ENCODE data around the gene ZFP91. TPM values are rescaled to one million over a fixed set of nuclear protein-coding genes. Genes with fewer than 3 reads are reported as not detected.

Gene ZFP91
- 10 to 100 TPM; 45.0 to 47.7 (median 47.2) TPM for total RNA-seq

- TF ChIP-seq EP300 (IDR thresholded peaks at IDR 0.05) (peak in 1 of 2 donors; percentile 91), POLR2A (IDR thresholded peaks at IDR 0.05) (peak; percentile 57 to 81), CTCF (IDR thresholded peaks at IDR 0.05) (peak in 2 of 5 experiments; percentile 37 to 46)
- H3K9me3 ChIP-seq, result no peaks in the 10 kb centered on the region
- H3K27ac ChIP-seq, result peak within 1 kb of the TSS; percentile 99 to 100 (median 100)
- H3K4me1 ChIP-seq, result peaks cover 0 to 72% (median 49%) of the 10 kb centered on the region in 4 donors
- DNase-seq (ENCODE audit: low spot score in 2 of 2), result peak; percentile 97 to 98
- H3K27me3 ChIP-seq, result no peaks in the 10 kb centered on the region
- WGBS, 2 donors, result 0 to 2% methylated on average over 31 to 37 of the region's 51 CpGs
- peak within 1 kb of the TSS; percentile 88 to 100 (median 98) for H3K4me3 ChIP-seq
- no peaks in the 10 kb centered on the region for H3K36me3 ChIP-seq
Measured at GRCh38 chr11:58578635-58579191, at the start of gene ZFP91. TSS of gene ZFP91 (plus strand) at chr11:58579063. CDS start at chr11:58579282, 219 bp downstream.

- Histone ChIP-seq H3K9me3 (no peaks in the 10 kb centered on the region), H3K27me3 (no peaks in the 10 kb centered on the region), H3K36me3 (peaks cover 0 to 68% (median 9%) of the 10 kb centered on the region in 3 donors), H3K4me1 (no peaks in the 10 kb centered on the region), H3K4me3 (no peak overlapping the region), H3K27ac (no peak overlapping the region)
- no peak for DNase-seq (ENCODE audit: low spot score in 2 of 2)
- TF ChIP-seq POLR2A (IDR thresholded peaks at IDR 0.05), result no peak
- TF ChIP-seq EP300 (IDR thresholded peaks at IDR 0.05), result no peak
- TF ChIP-seq CTCF (IDR thresholded peaks at IDR 0.05), result no peak
- WGBS, 2 donors, result 91 to 92% methylated on average over 3 of the region's 3 CpGs
Measured at GRCh38 chr11:58530236-58530635, 48.6 kb upstream of the ZFP91 start.

DNA sequence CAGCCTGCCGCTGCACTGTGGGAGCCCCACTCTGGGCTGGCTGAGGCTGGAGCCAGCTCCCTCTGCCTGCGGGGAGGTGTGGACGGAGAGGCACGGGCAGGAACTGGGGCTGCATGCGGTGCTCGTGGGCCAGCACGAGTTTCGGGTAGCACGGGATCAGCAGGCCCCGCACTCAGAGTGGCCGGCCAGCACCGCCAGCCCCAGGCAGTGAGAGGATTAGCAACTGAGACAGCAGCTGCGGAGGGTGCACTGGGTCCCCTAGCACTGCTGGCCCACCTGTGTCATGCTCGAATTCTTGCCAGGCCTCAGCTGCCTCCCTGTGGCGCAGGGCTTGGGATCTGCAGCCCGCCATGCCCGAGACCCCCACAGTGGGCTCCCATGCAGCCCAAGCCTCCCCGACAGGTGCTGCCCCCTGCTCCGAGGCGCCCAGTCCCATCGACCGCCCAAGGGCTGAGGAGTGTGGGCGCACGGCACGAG lies 47.0 kb upstream of the ZFP91 start:
- no peak for TF ChIP-seq POLR2A (IDR thresholded peaks at IDR 0.05)
- no peak for TF ChIP-seq EP300 (IDR thresholded peaks at IDR 0.05)
- TF ChIP-seq CTCF (IDR thresholded peaks at IDR 0.05), result no peak
- H3K27ac ChIP-seq, result no peak overlapping the region
- peaks cover 0 to 74% (median 9%) of the 10 kb centered on the region in 3 donors for H3K36me3 ChIP-seq
- WGBS, 2 donors, result 97 to 98% methylated on average over 19 to 23 of the region's 25 CpGs
- H3K27me3 ChIP-seq, result no peaks in the 10 kb centered on the region
- no peak for DNase-seq (ENCODE audit: low spot score in 2 of 2)
- no peak overlapping the region for H3K4me3 ChIP-seq
- H3K4me1 ChIP-seq, result no peaks in the 10 kb centered on the region
- H3K9me3 ChIP-seq, result peaks cover 0 to 8% (median 2%) of the 10 kb centered on the region in 4 donors

- no peak for TF ChIP-seq EP300 (IDR thresholded peaks at IDR 0.05)
- TF ChIP-seq POLR2A (IDR thresholded peaks at IDR 0.05), result no peak
- no peak for TF ChIP-seq CTCF (IDR thresholded peaks at IDR 0.05)
- Histone ChIP-seq H3K36me3 (peaks cover 0 to 87% (median 17%) of the 10 kb centered on the region in 3 donors), H3K4me3 (no peak overlapping the region), H3K27me3 (no peaks in the 10 kb centered on the region), H3K9me3 (no peaks in the 10 kb centered on the region), H3K27ac (no peak overlapping the region), H3K4me1 (no peaks in the 10 kb centered on the region)
- WGBS, 2 donors, result 83 to 88% methylated on average over 1 of the region's 1 CpG
- DNase-seq (ENCODE audit: low spot score in 2 of 2), result no peak
Measured at GRCh38 chr11:58546841-58547240, 32.0 kb upstream of the ZFP91 start.

DNA sequence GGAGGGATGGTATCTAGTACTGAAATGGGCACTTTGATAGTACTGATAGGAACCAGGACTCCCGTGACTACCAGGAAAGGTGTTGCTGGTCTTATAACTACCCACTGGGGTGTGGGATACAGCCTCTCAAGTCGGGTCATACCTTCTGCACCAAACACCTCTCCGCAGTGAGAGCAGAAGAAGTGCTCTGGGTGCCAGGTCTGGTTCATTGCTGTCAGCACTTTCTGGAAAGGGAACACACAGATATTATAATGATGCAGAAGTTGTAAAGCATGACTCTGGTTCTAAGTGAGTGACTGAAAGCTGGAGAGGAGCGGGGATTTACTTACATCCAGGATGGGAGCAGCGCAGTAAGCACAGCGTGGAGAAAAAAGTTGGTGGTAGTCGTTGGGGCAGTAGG lies 29.2 kb upstream of the ZFP91 start:
- no peak overlapping the region for H3K27ac ChIP-seq
- WGBS, 2 donors, result 96 to 98% methylated on average over 7 of the region's 7 CpGs
- TF ChIP-seq EP300 (IDR thresholded peaks at IDR 0.05) (no peak), POLR2A (IDR thresholded peaks at IDR 0.05) (no peak), CTCF (IDR thresholded peaks at IDR 0.05) (no peak)
- H3K4me1 ChIP-seq, result no peaks in the 10 kb centered on the region
- H3K27me3 ChIP-seq, result no peaks in the 10 kb centered on the region
- no peak overlapping the region for H3K4me3 ChIP-seq
- no peak for DNase-seq (ENCODE audit: low spot score in 2 of 2)
- peaks cover 2 to 98% (median 23%) of the 10 kb centered on the region in 3 donors for H3K36me3 ChIP-seq
- H3K9me3 ChIP-seq, result no peaks in the 10 kb centered on the region

Measured in tibial nerve (tissue), 4 donors.